ENCODE results near the gene DEFB123.

- no peak for TF ChIP-seq POLR2A (IDR thresholded peaks at IDR 0.05)
- TF ChIP-seq CTCF (IDR thresholded peaks at IDR 0.05): no peak
Observed at GRCh38 chr20:31489152-31489551, 48.7 kb downstream of the DEFB123 start.
